Immature natural killer cell (primary cell): ENCODE measurements around the gene MTCL1. TPM values are rescaled to one million over a fixed set of nuclear protein-coding genes. Genes with fewer than 3 reads are reported as not detected.
"Not testable (repeated sequence)": the region's sequence is repeated elsewhere in the genome, so short reads cannot be mapped to it uniquely, and the experiment has no call there.

Experiments
- DNase-seq, 3 donors: peaks; one replicate each; pipeline ENCODE4 v3.0.0; 2022; ENCODE audit warnings: mixed read lengths in 1 of 3
- H3K27ac Mint-ChIP-seq, 6 donors: one replicate each; pipeline ENCODE4 v1.8.0; 2020; ENCODE audit warnings: mixed read lengths in 6 of 6, mild to moderate bottlenecking in 5 of 6, inconsistent platforms in 4 of 6, moderate library complexity in 3 of 6
- H3K27me3 Mint-ChIP-seq, 3 donors: one replicate each; pipeline ENCODE4 v1.8.0; 2020 to 2021; ENCODE audit warnings: low read depth in 3 of 3, mild to moderate bottlenecking in 3 of 3, mixed read lengths in 3 of 3, moderate library complexity in 3 of 3, inconsistent platforms in 1 of 3
- H3K36me3 Mint-ChIP-seq, 3 donors: one replicate each; pipeline ENCODE4 v1.8.0; 2020; ENCODE audit warnings: mixed read lengths in 3 of 3, inconsistent platforms in 2 of 3, mild to moderate bottlenecking in 2 of 3
- H3K4me1 Mint-ChIP-seq, 2 donors: one replicate each; pipeline ENCODE4 v1.8.0; 2020; ENCODE audit warnings: inconsistent platforms in 2 of 2, mild to moderate bottlenecking in 2 of 2, mixed read lengths in 2 of 2, moderate library complexity in 1 of 2
- H3K4me3 Mint-ChIP-seq, 5 donors: one replicate each; pipeline ENCODE4 v1.8.0; 2020; ENCODE audit warnings: mild to moderate bottlenecking in 5 of 5, mixed read lengths in 5 of 5, inconsistent platforms in 3 of 5, moderate library complexity in 3 of 5
- H3K9me3 Mint-ChIP-seq, 6 donors: one replicate each; pipeline ENCODE4 v1.8.0; 2020; ENCODE audit warnings: mild to moderate bottlenecking in 6 of 6, mixed read lengths in 6 of 6, inconsistent platforms in 4 of 6, moderate library complexity in 3 of 6
- polyA plus RNA-seq, 3 donors: library from polyadenylated mRNA; unstranded; fragments of 300-500 nt; fragmentation: Illumina TruSeq; gene quantifications; one replicate each; pipeline ENCODE4 v1.2.3, GENCODE V29; 2021

The MTCL1 gene
- polyA plus RNA-seq, 3 donors from 2014 or later = not detected

DNA sequence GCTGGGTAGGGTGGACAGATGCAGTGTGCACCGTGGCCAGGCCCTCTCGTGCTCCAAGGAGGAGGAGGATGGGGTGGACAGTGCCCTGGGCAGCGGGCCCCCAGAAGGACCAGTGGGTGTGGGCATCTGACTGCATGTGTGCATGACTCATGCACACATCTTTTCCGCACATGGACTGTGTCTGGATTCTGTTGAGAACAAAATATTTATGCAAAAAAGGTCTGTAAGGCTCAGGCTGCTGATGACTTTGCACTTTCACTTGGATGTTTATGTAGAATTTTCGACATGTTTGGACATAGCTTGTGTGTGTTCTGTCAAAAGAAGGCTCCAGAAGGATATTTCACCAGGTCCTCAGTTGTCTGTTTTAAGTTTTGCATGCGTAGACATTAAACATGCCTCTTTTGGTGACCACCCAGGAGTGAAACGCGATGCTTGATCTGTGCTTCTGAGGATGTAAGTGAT lies 45.6 kb downstream of the MTCL1 start:
- no peak overlapping the region for H3K27ac Mint-ChIP-seq
- peaks cover 11 to 16% of the 10 kb centered on the region in 2 donors for H3K4me1 Mint-ChIP-seq
- peaks cover 0 to 4% (median 4%) of the 10 kb centered on the region in 3 donors for H3K27me3 Mint-ChIP-seq
- no peak overlapping the region for H3K4me3 Mint-ChIP-seq
- no peaks in the 10 kb centered on the region for H3K9me3 Mint-ChIP-seq
- no peaks in the 10 kb centered on the region for H3K36me3 Mint-ChIP-seq
- DNase-seq = no peak

DNA sequence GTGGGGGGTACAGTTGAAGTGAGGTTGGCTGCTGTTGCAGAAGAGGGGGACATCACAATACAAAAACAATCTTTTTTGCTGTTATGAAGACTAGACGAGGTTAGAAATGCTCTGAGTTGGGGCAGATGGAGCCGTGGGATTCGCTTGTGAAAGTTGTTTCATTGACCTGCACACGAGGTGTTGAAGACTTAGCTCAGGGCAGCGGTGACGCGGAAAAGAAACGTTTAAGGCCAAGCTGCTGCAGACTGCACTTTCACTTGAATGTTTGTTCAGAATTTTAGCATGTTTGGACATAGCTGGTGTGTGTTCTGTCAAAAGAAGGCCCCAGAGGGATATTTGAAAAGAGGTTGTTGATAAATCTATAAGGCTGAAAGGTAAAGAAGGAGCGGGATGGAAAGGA lies 46.3 kb downstream of the MTCL1 start:
- no peak overlapping the region for H3K4me3 Mint-ChIP-seq
- H3K4me1 Mint-ChIP-seq = peaks cover 12 to 19% of the 10 kb centered on the region in 2 donors
- H3K9me3 Mint-ChIP-seq = no peaks in the 10 kb centered on the region
- H3K27ac Mint-ChIP-seq = no peak overlapping the region
- H3K36me3 Mint-ChIP-seq = no peaks in the 10 kb centered on the region
- peaks cover 0 to 4% (median 4%) of the 10 kb centered on the region in 3 donors for H3K27me3 Mint-ChIP-seq
- DNase-seq = no peak

- peaks cover 0 to 4% (median 0%) of the 10 kb centered on the region in 3 donors for H3K27me3 Mint-ChIP-seq
- no peak for DNase-seq
- H3K4me3 Mint-ChIP-seq = no peak overlapping the region
- no peak overlapping the region for H3K27ac Mint-ChIP-seq
- H3K36me3 Mint-ChIP-seq = no peaks in the 10 kb centered on the region
- H3K4me1 Mint-ChIP-seq = peaks cover 12 to 19% of the 10 kb centered on the region in 2 donors
- no peaks in the 10 kb centered on the region for H3K9me3 Mint-ChIP-seq
These were observed 47.0 kb downstream of the MTCL1 start for GRCh38 chr18:8752329-8752728.

DNA sequence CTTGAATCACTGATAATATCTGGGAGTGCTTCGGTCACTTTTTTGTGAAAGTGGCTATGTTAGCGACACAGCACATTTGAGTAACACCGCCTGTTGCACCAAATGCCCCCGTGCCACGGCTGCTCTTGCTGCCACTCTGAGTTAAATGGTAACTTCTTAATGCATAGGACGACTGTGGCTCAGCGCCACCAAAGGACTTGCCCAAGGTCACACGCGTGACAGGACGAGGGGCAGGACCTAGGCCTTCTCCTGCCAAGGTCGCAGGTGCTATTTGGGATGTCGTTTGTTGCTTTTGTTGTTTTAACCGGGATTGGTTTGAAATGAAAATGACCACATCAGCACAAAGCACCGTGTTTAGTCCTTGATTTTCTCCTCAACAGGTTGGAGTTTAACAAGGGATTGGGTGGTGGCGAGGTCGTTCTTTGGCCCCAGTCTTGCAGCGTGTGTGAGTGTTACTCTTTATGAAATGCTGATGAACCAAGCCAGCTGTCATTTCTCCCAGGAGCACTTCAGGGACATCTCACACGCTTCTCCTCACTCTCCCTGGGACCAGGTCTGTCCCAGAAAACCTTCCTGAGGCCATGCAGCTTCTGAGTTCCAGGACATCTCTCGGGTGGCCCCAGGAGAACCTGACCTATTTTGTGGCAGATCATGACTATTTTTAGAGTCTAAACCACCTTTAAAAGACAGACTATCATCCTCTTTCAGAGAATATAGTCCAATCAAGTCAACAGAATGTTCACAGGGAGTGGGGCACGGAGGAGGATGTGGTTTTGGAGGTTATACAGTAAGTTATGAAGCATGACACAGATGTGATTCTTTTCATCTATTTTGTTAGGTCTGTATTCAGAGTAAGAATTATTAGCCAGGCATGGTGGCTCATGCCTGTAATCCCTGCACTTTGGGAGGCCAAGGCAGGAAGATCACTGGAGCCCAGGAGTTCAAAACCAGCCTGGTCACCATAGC lies 49.9 kb downstream of the MTCL1 start:
- peak overlapping the region in 1 of 6 donors; percentile 20 for H3K27ac Mint-ChIP-seq
- peaks cover 12 to 19% of the 10 kb centered on the region in 2 donors for H3K4me1 Mint-ChIP-seq

GRCh38 chr18:8756571-8756970 lies 51.2 kb downstream of the MTCL1 start:
- Mint-ChIP-seq H3K4me3 (no peak overlapping the region), H3K4me1 (peaks cover 12 to 19% of the 10 kb centered on the region in 2 donors), H3K27me3 (peaks cover 0 to 1% (median 0%) of the 10 kb centered on the region in 3 donors), H3K27ac (no peak overlapping the region), H3K36me3 (peaks cover 0 to 3% (median 0%) of the 10 kb centered on the region in 3 donors), H3K9me3 (peaks cover 0 to 1% (median 0%) of the 10 kb centered on the region in 6 donors)
- DNase-seq = no peak

More for the DNA sequence above, 49.9 kb downstream of the MTCL1 start:
- peak; percentile 18 for DNase-seq
- no peaks in the 10 kb centered on the region for H3K9me3 Mint-ChIP-seq
- no peaks in the 10 kb centered on the region for H3K36me3 Mint-ChIP-seq
- H3K27me3 Mint-ChIP-seq = peaks cover 0 to 4% (median 1%) of the 10 kb centered on the region in 3 donors
- H3K4me3 Mint-ChIP-seq = peak overlapping the region in 2 of 5 donors; percentile 21 to 52

GRCh38 chr18:8757396-8757997 lies 52.1 kb downstream of the MTCL1 start:
- Mint-ChIP-seq H3K9me3 (peaks cover 0 to 1% (median 0%) of the 10 kb centered on the region in 6 donors), H3K27me3 (peaks cover 0 to 2% (median 1%) of the 10 kb centered on the region in 3 donors), H3K27ac (no peak overlapping the region), H3K4me1 (peaks cover 12 to 19% of the 10 kb centered on the region in 2 donors), H3K36me3 (peaks cover 0 to 3% (median 0%) of the 10 kb centered on the region in 3 donors), H3K4me3 (no peak overlapping the region)
- no peak for DNase-seq

GRCh38 chr18:8758466-8758865 lies 53.1 kb downstream of the MTCL1 start:
- peaks cover 0 to 3% (median 0%) of the 10 kb centered on the region in 3 donors for H3K36me3 Mint-ChIP-seq
- peaks cover 1 to 2% (median 1%) of the 10 kb centered on the region in 3 donors for H3K27me3 Mint-ChIP-seq
- peaks cover 0 to 1% (median 0%) of the 10 kb centered on the region in 6 donors for H3K9me3 Mint-ChIP-seq
- no peak overlapping the region for H3K27ac Mint-ChIP-seq
- no peak overlapping the region for H3K4me3 Mint-ChIP-seq
- peaks cover 12 to 19% of the 10 kb centered on the region in 2 donors for H3K4me1 Mint-ChIP-seq
- no peak for DNase-seq

- peaks cover 1 to 3% of the 10 kb centered on the region in 2 donors for H3K4me1 Mint-ChIP-seq
- peaks cover 0 to 1% (median 0%) of the 10 kb centered on the region in 6 donors for H3K9me3 Mint-ChIP-seq
- no peak overlapping the region for H3K4me3 Mint-ChIP-seq
- H3K36me3 Mint-ChIP-seq = peaks cover 0 to 3% (median 0%) of the 10 kb centered on the region in 3 donors
- no peak overlapping the region for H3K27ac Mint-ChIP-seq
- DNase-seq = no peak
- H3K27me3 Mint-ChIP-seq = peaks cover 1 to 2% (median 1%) of the 10 kb centered on the region in 3 donors
These were observed 55.6 kb downstream of the MTCL1 start for GRCh38 chr18:8760984-8761383.

- H3K4me3 Mint-ChIP-seq, DNase-seq, H3K36me3 Mint-ChIP-seq, H3K4me1 Mint-ChIP-seq, H3K9me3 Mint-ChIP-seq, H3K27me3 Mint-ChIP-seq, H3K27ac Mint-ChIP-seq: not testable (repeated sequence)
These were observed 56.2 kb downstream of the MTCL1 start for GRCh38 chr18:8761535-8761934.

GRCh38 chr18:8762968-8763367 lies 57.6 kb downstream of the MTCL1 start:
- no peak overlapping the region for H3K27ac Mint-ChIP-seq
- peaks cover 0 to 3% (median 0%) of the 10 kb centered on the region in 3 donors for H3K36me3 Mint-ChIP-seq
- no peak overlapping the region for H3K4me3 Mint-ChIP-seq
- peaks cover 1 to 2% (median 1%) of the 10 kb centered on the region in 3 donors for H3K27me3 Mint-ChIP-seq
- peaks cover 0 to 1% (median 0%) of the 10 kb centered on the region in 6 donors for H3K9me3 Mint-ChIP-seq
- no peak for DNase-seq
- H3K4me1 Mint-ChIP-seq = no peaks in the 10 kb centered on the region

DNA sequence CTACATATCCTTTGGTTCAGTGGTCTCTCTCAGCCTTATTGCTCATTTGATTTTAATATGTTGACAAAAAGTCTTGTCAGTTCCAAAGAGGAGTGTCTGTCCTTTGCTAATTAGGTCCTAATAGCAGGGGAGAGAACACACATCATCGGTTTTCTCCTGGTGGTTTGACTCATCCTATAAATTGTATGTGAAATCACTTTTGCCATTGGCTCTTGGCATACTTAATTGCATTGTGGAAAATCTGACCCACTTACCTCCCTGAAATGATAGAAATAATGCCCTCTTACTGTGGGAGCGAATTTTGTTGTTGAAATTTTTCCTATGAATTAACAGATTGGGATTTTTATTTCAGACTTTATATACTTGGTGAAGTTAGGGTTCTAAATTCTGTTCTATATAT lies 58.3 kb downstream of the MTCL1 start:
- peaks cover 1 to 2% (median 1%) of the 10 kb centered on the region in 3 donors for H3K27me3 Mint-ChIP-seq
- peaks cover 0 to 3% (median 0%) of the 10 kb centered on the region in 3 donors for H3K36me3 Mint-ChIP-seq
- DNase-seq = no peak
- H3K4me3 Mint-ChIP-seq = no peak overlapping the region
- peaks cover 0 to 1% (median 0%) of the 10 kb centered on the region in 6 donors for H3K9me3 Mint-ChIP-seq
- no peaks in the 10 kb centered on the region for H3K4me1 Mint-ChIP-seq
- H3K27ac Mint-ChIP-seq = no peak overlapping the region

DNA sequence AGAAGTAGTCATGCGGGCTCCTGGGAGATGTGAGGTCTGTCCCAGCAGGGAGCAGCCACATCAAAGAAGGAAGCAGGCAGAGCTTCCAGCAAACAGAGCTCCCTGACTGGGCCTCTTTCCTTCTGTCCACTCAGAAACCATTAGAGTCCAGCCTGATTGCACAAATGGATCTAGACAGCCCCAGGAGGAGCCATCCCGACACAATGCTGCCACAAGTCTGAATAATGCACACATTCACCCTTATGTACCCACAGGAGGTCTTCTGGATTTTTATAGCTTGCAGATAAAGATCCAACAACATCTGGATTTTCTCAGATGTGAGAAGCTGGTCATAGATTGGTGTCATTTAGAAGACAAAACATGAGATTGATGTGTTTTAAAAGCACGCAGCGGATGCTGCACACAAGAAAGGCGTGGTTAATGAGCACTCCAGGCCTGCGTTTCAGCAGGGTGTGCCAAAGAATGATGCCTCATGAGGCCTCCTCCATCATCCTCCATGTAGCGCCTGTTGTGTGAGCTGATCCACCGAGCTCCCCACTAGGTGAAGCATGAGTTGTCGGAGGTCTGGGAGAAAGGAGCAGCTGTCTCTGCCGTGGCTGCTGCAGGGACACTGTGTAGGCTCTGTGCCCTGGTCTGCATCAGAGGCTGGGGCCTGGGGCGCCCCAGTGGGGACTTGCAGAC lies 60.6 kb downstream of the MTCL1 start:
- peaks cover 0 to 1% (median 0%) of the 10 kb centered on the region in 6 donors for H3K9me3 Mint-ChIP-seq
- H3K36me3 Mint-ChIP-seq = peaks cover 0 to 3% (median 0%) of the 10 kb centered on the region in 3 donors
- no peak overlapping the region for H3K4me3 Mint-ChIP-seq
- H3K4me1 Mint-ChIP-seq = no peaks in the 10 kb centered on the region
- peaks cover 0 to 8% (median 1%) of the 10 kb centered on the region in 3 donors for H3K27me3 Mint-ChIP-seq
- H3K27ac Mint-ChIP-seq = no peak overlapping the region
- no peak for DNase-seq

GRCh38 chr18:8766559-8767293 lies 61.4 kb downstream of the MTCL1 start:
- no peak overlapping the region for H3K27ac Mint-ChIP-seq
- no peaks in the 10 kb centered on the region for H3K36me3 Mint-ChIP-seq

More at GRCh38 chr18:8766559-8767293, 61.4 kb downstream of the MTCL1 start:
- H3K27me3 Mint-ChIP-seq = peaks cover 0 to 8% (median 1%) of the 10 kb centered on the region in 3 donors
- DNase-seq = no peak
- H3K4me1 Mint-ChIP-seq = no peaks in the 10 kb centered on the region
- no peak overlapping the region for H3K4me3 Mint-ChIP-seq
- H3K9me3 Mint-ChIP-seq = no peaks in the 10 kb centered on the region
